ENCODE data around the gene OPHN1.

OPHN1 gene

GRCh38 chrX:68059469-68059868 is 373.8 kb downstream of the OPHN1 start:
- H3K9me3 Mint-ChIP-seq, result no peaks in the 10 kb centered on the region
- ATAC-seq (ENCODE audit: low read depth) (no peak), DNase-seq (ENCODE audit: low spot score in 2 of 2) (no peak)
- no peak overlapping the region for H3K27ac Mint-ChIP-seq
- no peaks in the 10 kb centered on the region for H3K36me3 Mint-ChIP-seq
- H3K4me1 Mint-ChIP-seq, result no peaks in the 10 kb centered on the region
- H3K27me3 Mint-ChIP-seq, result no peaks in the 10 kb centered on the region
- no peak overlapping the region for H3K4me3 Mint-ChIP-seq

DNA sequence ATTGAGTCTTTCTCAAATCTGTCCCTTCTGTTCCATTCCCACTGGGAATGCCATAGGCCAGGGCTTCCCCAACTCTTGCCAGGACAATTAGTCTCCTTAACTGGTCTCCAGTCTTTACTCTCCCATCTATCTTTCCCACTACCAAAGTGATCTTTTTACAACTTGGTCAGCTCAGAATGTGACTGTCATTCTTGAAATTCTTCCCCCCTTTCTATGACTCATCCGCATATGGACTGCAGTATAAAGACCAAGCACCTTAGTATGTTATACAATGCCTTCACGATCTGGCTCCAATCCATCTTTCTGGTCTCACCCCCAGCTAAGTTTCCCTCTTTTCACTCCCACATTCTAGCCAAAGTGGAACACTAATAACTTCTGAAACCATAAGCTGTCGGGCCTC is 383.8 kb downstream of the OPHN1 start:
- Mint-ChIP-seq H3K4me3 (no peak overlapping the region), H3K27me3 (no peaks in the 10 kb centered on the region), H3K4me1 (no peaks in the 10 kb centered on the region), H3K27ac (no peak overlapping the region), H3K36me3 (no peaks in the 10 kb centered on the region), H3K9me3 (peaks cover 2% of the 10 kb centered on the region)
- ATAC-seq (ENCODE audit: low read depth), result no peak
- no peak for DNase-seq (ENCODE audit: low spot score in 2 of 2)

- ATAC-seq (ENCODE audit: low read depth) (no peak), DNase-seq (ENCODE audit: low spot score in 2 of 2) (no peak)
- Mint-ChIP-seq H3K4me1 (no peaks in the 10 kb centered on the region), H3K4me3 (no peak overlapping the region), H3K36me3 (no peaks in the 10 kb centered on the region), H3K9me3 (peaks cover 2% of the 10 kb centered on the region), H3K27ac (no peak overlapping the region), H3K27me3 (no peaks in the 10 kb centered on the region)
Observed at GRCh38 chrX:68048774-68049173, 384.5 kb downstream of the OPHN1 start.

- Mint-ChIP-seq H3K27ac (no peak overlapping the region), H3K9me3 (no peaks in the 10 kb centered on the region), H3K4me3 (no peak overlapping the region), H3K36me3 (no peaks in the 10 kb centered on the region), H3K4me1 (no peaks in the 10 kb centered on the region), H3K27me3 (no peaks in the 10 kb centered on the region)
- DNase-seq (ENCODE audit: low spot score in 2 of 2) (no peak), ATAC-seq (ENCODE audit: low read depth) (no peak)
Observed at GRCh38 chrX:68045008-68045577, 388.2 kb downstream of the OPHN1 start.

DNA sequence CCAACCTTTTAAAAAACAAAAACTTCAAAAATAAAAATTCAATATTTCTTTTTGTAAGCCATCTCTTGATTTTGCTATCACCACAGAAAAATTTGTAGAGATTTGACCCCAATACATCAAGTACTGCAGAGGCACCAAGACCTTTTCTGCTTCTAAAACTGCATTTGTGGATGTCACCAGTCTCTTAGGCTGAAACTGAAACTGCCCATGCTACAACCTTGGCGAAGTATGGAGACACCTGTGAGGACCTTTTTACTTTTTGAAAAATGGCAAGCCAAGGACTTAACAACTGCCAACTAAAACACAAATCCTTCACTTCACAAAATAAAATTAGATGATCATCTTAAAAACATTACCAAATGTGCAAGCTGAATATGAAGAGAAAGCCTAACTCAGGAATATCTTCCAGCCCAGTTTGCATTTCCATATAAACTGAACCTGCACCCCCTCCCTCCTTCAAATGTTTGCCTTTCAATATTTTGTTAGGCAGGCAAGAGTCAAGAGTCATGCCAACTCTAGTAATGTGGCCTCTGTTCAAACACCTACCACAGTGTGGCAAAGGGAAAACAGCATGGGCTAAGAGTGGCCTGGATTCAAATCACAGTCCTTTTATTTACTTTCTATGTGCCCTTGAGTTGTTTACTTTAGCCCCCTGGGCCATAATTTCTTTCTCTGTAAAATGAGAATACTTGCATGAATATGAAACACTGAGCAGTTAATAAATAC is 389.4 kb downstream of the OPHN1 start:
- no peaks in the 10 kb centered on the region for H3K4me1 Mint-ChIP-seq

GRCh38 chrX:68041110-68041509 is 392.2 kb downstream of the OPHN1 start:
- no peaks in the 10 kb centered on the region for H3K36me3 Mint-ChIP-seq

More for the DNA sequence above, 389.4 kb downstream of the OPHN1 start:
- H3K27ac Mint-ChIP-seq, result no peak overlapping the region
- H3K9me3 Mint-ChIP-seq, result no peaks in the 10 kb centered on the region
- H3K27me3 Mint-ChIP-seq, result no peaks in the 10 kb centered on the region
- no peaks in the 10 kb centered on the region for H3K36me3 Mint-ChIP-seq
- H3K4me3 Mint-ChIP-seq, result no peak overlapping the region
- DNase-seq (ENCODE audit: low spot score in 2 of 2) (no peak), ATAC-seq (ENCODE audit: low read depth) (no peak)

DNA sequence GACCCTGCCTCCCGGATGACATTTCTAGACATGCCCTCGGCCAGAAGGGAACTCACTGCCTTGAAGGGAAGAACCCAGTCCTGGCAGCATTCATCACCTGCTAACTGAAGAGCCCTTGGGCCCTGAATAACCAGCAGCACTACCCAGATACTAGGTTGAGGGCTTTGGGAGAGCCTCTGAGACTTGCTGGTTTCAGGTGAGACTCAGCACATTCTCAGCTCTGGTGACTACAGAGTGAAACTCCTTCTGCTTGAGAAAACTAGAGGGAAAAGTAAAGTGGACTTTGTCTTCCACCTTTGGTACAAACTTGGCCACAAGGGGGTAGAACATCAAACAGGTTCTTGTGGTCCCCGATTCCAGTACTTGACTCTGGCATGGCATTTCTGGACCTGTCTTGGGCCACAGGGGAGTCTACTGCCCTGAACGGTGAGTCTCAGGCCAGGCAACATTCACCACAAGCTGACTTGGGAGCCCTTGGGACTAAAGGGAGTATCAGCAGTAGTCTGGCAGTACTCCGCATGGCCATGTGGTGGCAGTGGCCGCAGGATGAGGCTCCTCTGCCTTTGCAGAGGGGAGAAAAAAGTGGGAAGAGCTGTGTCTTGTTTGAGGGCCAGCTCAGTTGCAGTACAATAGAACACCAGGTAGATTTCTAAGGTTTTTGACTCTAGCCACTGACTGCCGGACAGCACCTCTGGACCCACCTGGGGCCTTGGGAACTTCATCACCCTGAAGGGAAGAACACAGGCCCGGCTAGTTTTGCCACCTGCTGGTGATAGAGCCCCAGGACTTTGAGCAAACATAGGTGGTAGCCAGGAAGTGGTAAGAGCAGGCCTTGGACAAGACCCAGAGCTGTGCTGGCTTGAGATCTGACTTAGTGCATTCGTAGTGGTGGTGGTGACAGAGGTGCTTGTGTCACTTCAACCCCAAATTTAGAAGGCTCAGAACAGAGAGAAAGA is 414.8 kb downstream of the OPHN1 start:
- ATAC-seq (ENCODE audit: low read depth) (no peak), DNase-seq (ENCODE audit: low spot score in 2 of 2) (no peak)
- H3K4me1 Mint-ChIP-seq, result no peaks in the 10 kb centered on the region
- H3K36me3 Mint-ChIP-seq, result no peaks in the 10 kb centered on the region
- H3K4me3 Mint-ChIP-seq, result no peak overlapping the region
- H3K9me3 Mint-ChIP-seq, result no peaks in the 10 kb centered on the region
- H3K27ac Mint-ChIP-seq, result no peak overlapping the region
- H3K27me3 Mint-ChIP-seq, result no peaks in the 10 kb centered on the region

More at GRCh38 chrX:68041110-68041509, 392.2 kb downstream of the OPHN1 start:
- DNase-seq (ENCODE audit: low spot score in 2 of 2), result no peak
- no peak for ATAC-seq (ENCODE audit: low read depth)
- Mint-ChIP-seq H3K27me3 (no peaks in the 10 kb centered on the region), H3K4me1 (no peaks in the 10 kb centered on the region), H3K4me3 (no peak overlapping the region), H3K27ac (no peak overlapping the region), H3K9me3 (no peaks in the 10 kb centered on the region)

GRCh38 chrX:67998540-67998939 is 434.8 kb downstream of the OPHN1 start:
- H3K4me3 Mint-ChIP-seq, result no peak overlapping the region
- no peaks in the 10 kb centered on the region for H3K36me3 Mint-ChIP-seq
- no peak for ATAC-seq (ENCODE audit: low read depth)
- peaks cover 7% of the 10 kb centered on the region for H3K9me3 Mint-ChIP-seq
- no peak for DNase-seq (ENCODE audit: low spot score in 2 of 2)
- H3K4me1 Mint-ChIP-seq, result no peaks in the 10 kb centered on the region
- no peak overlapping the region for H3K27ac Mint-ChIP-seq
- H3K27me3 Mint-ChIP-seq, result no peaks in the 10 kb centered on the region
